Muscle layer of colon (tissue), 2 donors: ENCODE results near the gene ARHGAP15.

Experiments used
- H3K27ac ChIP-seq: one replicate; pipeline ENCODE4 v1.7.0; 2013; ENCODE audit warnings: low read depth, mild to moderate bottlenecking, low read length, moderate library complexity
- H3K27me3 ChIP-seq, 2 donors: one replicate each; pipeline ENCODE4 v1.7.0; 2013; ENCODE audit warnings: low read length in 2 of 2, mild to moderate bottlenecking in 2 of 2; ENCODE audit not compliant: insufficient read depth in 2 of 2, control insufficient read depth in 1 of 2
- H3K36me3 ChIP-seq: one replicate; pipeline ENCODE4 v1.7.0; 2013; ENCODE audit warnings: mild to moderate bottlenecking, low read length; ENCODE audit not compliant: insufficient read depth
- H3K4me1 ChIP-seq: one replicate; pipeline ENCODE4 v1.7.0; 2013; ENCODE audit warnings: mild to moderate bottlenecking, low read length; ENCODE audit not compliant: insufficient read depth
- H3K4me3 ChIP-seq, 2 donors: one replicate each; pipeline ENCODE4 v1.7.0; 2013; ENCODE audit warnings: low read length in 2 of 2, low read depth in 1 of 2, mild to moderate bottlenecking in 1 of 2, moderate library complexity in 1 of 2
- H3K9ac ChIP-seq: one replicate; pipeline ENCODE4 v1.7.0; 2013; ENCODE audit warnings: low read length
- H3K9me3 ChIP-seq: one replicate; pipeline ENCODE4 v1.7.0; 2013; ENCODE audit warnings: mild to moderate bottlenecking, low read length
- donor health status: abdominal sarcoma.
- donor health status: Adenocarcinoma of cecum.

The ARHGAP15 gene

GRCh38 chr2:143551971-143552650 lies 422.9 kb downstream of the ARHGAP15 start:
- no peak overlapping the region for H3K4me3 ChIP-seq
- H3K36me3 ChIP-seq: no peaks in the 10 kb centered on the region
- H3K4me1 ChIP-seq: no peaks in the 10 kb centered on the region
- no peak overlapping the region for H3K27ac ChIP-seq
- no peaks in the 10 kb centered on the region for H3K27me3 ChIP-seq
- H3K9ac ChIP-seq: no peak overlapping the region
- no peaks in the 10 kb centered on the region for H3K9me3 ChIP-seq

GRCh38 chr2:143553261-143553660 lies 424.0 kb downstream of the ARHGAP15 start:
- Histone ChIP-seq H3K27ac (no peak overlapping the region), H3K9ac (no peak overlapping the region), H3K9me3 (no peaks in the 10 kb centered on the region), H3K36me3 (no peaks in the 10 kb centered on the region), H3K4me3 (no peak overlapping the region), H3K4me1 (no peaks in the 10 kb centered on the region), H3K27me3 (no peaks in the 10 kb centered on the region)

GRCh38 chr2:143558665-143559064 lies 429.4 kb downstream of the ARHGAP15 start:
- no peak overlapping the region for H3K27ac ChIP-seq
- H3K36me3 ChIP-seq: no peaks in the 10 kb centered on the region
- H3K27me3 ChIP-seq: no peaks in the 10 kb centered on the region
- H3K4me3 ChIP-seq: no peak overlapping the region
- no peak overlapping the region for H3K9ac ChIP-seq
- H3K4me1 ChIP-seq: no peaks in the 10 kb centered on the region
- no peaks in the 10 kb centered on the region for H3K9me3 ChIP-seq

GRCh38 chr2:143559147-143559546 lies 429.9 kb downstream of the ARHGAP15 start:
- no peak overlapping the region for H3K9ac ChIP-seq
- H3K27ac ChIP-seq: no peak overlapping the region

GRCh38 chr2:143560724-143561123 lies 431.5 kb downstream of the ARHGAP15 start:
- Histone ChIP-seq H3K9me3 (no peaks in the 10 kb centered on the region), H3K27ac (no peak overlapping the region), H3K4me3 (no peak overlapping the region), H3K36me3 (no peaks in the 10 kb centered on the region), H3K9ac (no peak overlapping the region), H3K4me1 (no peaks in the 10 kb centered on the region), H3K27me3 (no peaks in the 10 kb centered on the region)

More at GRCh38 chr2:143559147-143559546, 429.9 kb downstream of the ARHGAP15 start:
- Histone ChIP-seq H3K36me3 (no peaks in the 10 kb centered on the region), H3K4me1 (no peaks in the 10 kb centered on the region), H3K27me3 (no peaks in the 10 kb centered on the region), H3K9me3 (no peaks in the 10 kb centered on the region), H3K4me3 (no peak overlapping the region)

- Histone ChIP-seq H3K4me1 (no peaks in the 10 kb centered on the region), H3K4me3 (no peak overlapping the region), H3K9ac (no peak overlapping the region), H3K36me3 (no peaks in the 10 kb centered on the region), H3K27me3 (no peaks in the 10 kb centered on the region), H3K9me3 (no peaks in the 10 kb centered on the region), H3K27ac (no peak overlapping the region)
Measured at GRCh38 chr2:143564419-143564818, 435.2 kb downstream of the ARHGAP15 start.

GRCh38 chr2:143571747-143572146 lies 442.5 kb downstream of the ARHGAP15 start:
- H3K27me3 ChIP-seq: no peaks in the 10 kb centered on the region
- H3K27ac ChIP-seq: no peak overlapping the region
- no peak overlapping the region for H3K4me3 ChIP-seq
- H3K4me1 ChIP-seq: no peaks in the 10 kb centered on the region
- H3K36me3 ChIP-seq: no peaks in the 10 kb centered on the region
- H3K9me3 ChIP-seq: no peaks in the 10 kb centered on the region
- no peak overlapping the region for H3K9ac ChIP-seq

GRCh38 chr2:143572421-143572820 lies 443.2 kb downstream of the ARHGAP15 start:
- no peak overlapping the region for H3K27ac ChIP-seq
- H3K27me3 ChIP-seq: no peaks in the 10 kb centered on the region
- H3K9me3 ChIP-seq: no peaks in the 10 kb centered on the region
- no peaks in the 10 kb centered on the region for H3K36me3 ChIP-seq
- H3K9ac ChIP-seq: no peak overlapping the region
- H3K4me1 ChIP-seq: no peaks in the 10 kb centered on the region
- no peak overlapping the region for H3K4me3 ChIP-seq

- Histone ChIP-seq H3K36me3 (no peaks in the 10 kb centered on the region), H3K27ac (no peak overlapping the region), H3K9ac (no peak overlapping the region), H3K9me3 (no peaks in the 10 kb centered on the region), H3K27me3 (no peaks in the 10 kb centered on the region), H3K4me3 (no peak overlapping the region), H3K4me1 (no peaks in the 10 kb centered on the region)
Measured at GRCh38 chr2:143574069-143574468, 444.9 kb downstream of the ARHGAP15 start.

- Histone ChIP-seq H3K27me3 (no peaks in the 10 kb centered on the region), H3K9ac (no peak overlapping the region), H3K4me3 (no peak overlapping the region), H3K36me3 (no peaks in the 10 kb centered on the region), H3K4me1 (no peaks in the 10 kb centered on the region), H3K27ac (no peak overlapping the region), H3K9me3 (no peaks in the 10 kb centered on the region)
Measured at GRCh38 chr2:143575340-143575739, 446.1 kb downstream of the ARHGAP15 start.

GRCh38 chr2:143577489-143577888 lies 448.3 kb downstream of the ARHGAP15 start:
- Histone ChIP-seq H3K27ac (no peak overlapping the region), H3K9ac (no peak overlapping the region)

GRCh38 chr2:143579456-143579855 lies 450.2 kb downstream of the ARHGAP15 start:
- no peaks in the 10 kb centered on the region for H3K27me3 ChIP-seq
- H3K27ac ChIP-seq: no peak overlapping the region
- H3K9ac ChIP-seq: no peak overlapping the region
- no peaks in the 10 kb centered on the region for H3K36me3 ChIP-seq
- no peaks in the 10 kb centered on the region for H3K4me1 ChIP-seq
- no peak overlapping the region for H3K4me3 ChIP-seq
- H3K9me3 ChIP-seq: no peaks in the 10 kb centered on the region

More at GRCh38 chr2:143577489-143577888, 448.3 kb downstream of the ARHGAP15 start:
- H3K4me1 ChIP-seq: no peaks in the 10 kb centered on the region
- no peaks in the 10 kb centered on the region for H3K27me3 ChIP-seq
- no peaks in the 10 kb centered on the region for H3K9me3 ChIP-seq
- H3K4me3 ChIP-seq: no peak overlapping the region
- no peaks in the 10 kb centered on the region for H3K36me3 ChIP-seq
